ENCODE results near the gene SYT2.

Gene SYT2

GRCh38 chr1:202677433-202677832 lies 32.8 kb downstream of the SYT2 start:
- DNase-seq (ENCODE audit: low spot score), result no peak

DNA sequence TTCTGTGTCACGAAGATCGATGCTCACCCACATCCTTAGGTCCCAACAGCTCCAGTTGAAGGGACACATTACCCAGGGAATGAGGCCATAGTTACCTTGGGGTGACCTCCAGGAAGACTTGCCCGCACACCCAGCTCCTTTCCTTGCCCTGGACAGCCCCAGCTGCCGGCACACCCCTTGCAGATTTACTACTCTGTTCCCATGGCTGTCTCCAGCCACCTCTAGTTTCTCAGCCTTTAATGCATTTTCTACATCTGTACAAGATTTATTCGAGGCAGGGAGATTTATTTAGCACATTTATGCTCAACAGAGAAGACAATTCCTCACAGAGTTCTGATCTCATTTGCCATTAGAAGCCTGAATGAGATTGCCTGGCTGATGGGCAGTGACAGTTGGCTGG lies 36.7 kb downstream of the SYT2 start:
- DNase-seq (ENCODE audit: low spot score), result no peak

DNA sequence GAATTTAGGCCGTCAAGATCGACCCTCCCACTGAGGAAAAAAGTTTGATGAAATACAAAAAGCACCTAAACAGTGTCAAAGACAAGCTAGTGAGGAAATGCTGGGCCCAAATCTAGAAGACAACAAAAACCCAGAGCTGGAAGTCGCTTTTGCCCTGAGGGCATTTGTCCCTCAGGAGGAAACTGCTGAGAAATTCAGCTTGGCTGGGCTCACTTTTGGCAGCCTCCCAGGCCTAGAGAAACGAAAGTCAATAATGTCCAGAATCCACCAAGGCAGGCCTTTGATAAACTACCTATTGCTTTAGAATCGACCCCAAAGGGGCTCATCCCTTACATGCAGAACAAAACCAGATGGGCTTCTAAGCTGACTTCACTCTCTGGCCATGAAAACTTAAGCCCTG lies 38.9 kb downstream of the SYT2 start:
- no peak for DNase-seq (ENCODE audit: low spot score)

DNA sequence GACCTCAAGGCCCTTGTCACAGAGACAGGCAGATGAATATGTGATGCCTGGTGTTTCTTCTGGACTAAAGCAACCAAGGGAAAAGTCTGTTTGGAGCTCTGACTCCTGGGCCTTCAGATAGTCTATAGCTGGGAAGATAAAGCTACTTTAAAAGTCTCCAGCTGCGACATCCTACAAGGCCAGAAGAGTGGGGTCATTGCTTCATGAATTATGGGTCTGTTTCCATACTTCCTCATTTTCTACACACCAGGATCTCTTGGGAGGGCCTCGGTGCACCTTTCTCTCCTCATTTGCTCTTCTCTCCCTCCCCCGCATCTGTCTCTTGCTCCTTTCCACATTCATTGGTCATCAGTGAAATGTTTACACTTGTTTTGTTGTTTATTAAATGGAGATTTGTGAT lies 44.8 kb downstream of the SYT2 start:
- no peak for DNase-seq (ENCODE audit: low spot score)

DNA sequence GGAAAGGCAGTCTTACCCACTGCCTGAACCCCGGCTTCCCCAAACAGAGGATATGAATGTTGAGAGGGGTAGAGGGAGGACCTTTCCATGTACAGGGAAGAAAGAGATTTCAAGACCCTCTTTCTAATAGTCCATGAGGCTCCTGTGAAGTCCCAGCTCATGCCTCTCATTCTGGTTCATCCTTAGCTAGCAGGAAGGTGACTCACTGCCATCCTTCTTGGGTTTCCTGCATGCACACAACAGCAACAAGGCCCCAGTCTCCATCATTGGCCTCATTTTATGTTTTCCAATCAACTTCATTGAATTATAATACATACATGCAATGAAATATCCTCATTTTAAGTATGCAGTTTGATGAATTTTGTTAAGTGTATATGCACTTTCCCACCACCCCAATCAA lies 46.2 kb downstream of the SYT2 start:
- DNase-seq (ENCODE audit: low spot score), result no peak

DNA sequence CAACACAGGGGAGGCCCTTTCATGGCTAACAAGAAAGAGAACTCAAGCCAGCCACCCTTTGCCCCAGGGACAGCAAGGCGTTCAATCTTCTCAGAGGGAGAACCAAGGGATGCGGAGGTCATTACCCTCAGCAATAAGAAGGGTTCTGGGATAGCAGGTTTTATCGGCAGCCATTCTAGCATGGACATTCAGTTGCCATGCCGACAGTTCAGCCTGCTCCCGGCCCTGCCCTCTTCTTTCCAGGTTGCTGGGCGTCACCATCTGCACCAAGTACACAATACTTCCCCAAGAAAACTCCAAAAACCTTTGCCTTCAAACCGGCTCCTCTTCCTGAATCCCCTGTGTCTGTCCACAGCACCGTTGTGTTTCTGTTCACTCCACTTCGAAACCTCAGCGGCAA lies 47.1 kb downstream of the SYT2 start:
- DNase-seq (ENCODE audit: low spot score), result no peak

DNA sequence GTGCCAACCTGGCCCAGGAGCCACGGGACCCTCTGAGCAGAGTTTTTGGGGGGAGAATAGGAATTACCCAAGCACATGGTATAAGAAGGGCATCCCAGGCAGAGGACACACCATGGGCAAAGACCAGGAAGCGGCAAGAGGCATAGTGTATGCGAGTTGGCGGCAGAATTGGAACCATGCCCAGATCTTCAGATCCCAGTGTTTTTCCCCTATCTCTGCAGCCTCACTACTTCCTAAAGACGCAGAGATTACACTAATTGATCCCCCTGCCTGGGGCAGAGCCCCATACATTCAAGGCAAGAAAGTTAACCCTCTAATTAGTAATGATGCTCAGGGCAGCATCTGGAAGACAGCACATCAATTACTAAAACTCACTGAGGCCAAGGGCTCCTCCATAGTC lies 48.2 kb downstream of the SYT2 start:
- DNase-seq (ENCODE audit: low spot score), result no peak

DNA sequence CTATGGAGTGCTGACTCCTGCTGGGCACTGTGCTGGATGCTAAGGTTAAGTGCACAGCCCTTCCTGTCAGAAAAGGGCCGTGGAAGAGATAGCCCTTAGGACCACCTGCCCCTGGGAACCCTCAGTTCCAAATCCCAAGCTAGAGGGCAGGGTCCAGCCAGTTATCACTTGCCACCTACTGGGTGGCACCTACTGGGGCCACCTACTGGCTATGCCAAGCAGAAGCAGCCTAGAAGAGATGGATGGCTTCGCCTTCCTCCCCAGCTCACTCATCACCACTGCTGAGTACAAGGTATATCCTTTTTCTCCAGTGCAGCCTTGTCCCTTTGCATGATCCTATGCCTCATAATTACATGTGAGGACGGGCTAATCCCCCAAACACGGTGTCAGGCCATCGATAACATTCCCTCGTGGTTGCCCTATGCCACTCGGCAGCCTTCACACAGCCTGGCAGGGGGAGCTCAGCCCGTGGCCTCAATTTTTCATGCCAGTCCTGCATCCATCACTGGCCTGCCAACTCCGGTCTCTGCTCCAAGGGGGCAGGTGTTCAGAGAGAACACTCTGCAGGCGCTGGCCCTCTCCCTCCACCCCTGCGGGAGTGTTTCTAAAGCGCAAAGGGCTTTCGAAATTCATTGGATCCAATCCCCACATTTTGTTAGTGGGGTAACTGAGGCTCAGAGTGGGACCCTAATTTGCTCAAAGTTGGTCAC lies 49.0 kb downstream of the SYT2 start:
- DNase-seq (ENCODE audit: low spot score), result no peak

- DNase-seq (ENCODE audit: low spot score), result no peak
Observed at GRCh38 chr1:202659974-202660373, 50.3 kb downstream of the SYT2 start.

DNA sequence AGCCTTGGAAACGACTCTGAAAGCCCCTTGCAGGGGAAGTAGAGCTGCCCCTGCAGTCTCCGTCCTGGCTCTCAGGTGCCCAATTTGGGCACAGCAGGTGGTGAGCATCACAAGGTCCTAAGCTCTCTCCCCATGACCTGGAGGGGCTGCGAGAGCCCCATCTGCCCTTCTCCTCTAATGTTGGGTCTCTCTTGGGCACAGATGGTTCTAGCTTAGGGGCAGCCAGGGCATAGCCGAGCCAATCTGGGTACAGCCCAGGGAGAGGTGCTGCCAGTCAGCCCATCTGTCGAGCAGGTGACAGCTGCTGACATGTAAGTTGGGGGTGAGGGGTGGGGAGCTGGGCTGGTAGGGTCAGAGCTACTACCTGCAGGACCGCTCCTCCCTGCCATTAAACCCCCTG lies 50.7 kb downstream of the SYT2 start:
- no peak for DNase-seq (ENCODE audit: low spot score)

- no peak for DNase-seq (ENCODE audit: low spot score)
Observed at GRCh38 chr1:202658769-202659168, 51.5 kb downstream of the SYT2 start.

DNA sequence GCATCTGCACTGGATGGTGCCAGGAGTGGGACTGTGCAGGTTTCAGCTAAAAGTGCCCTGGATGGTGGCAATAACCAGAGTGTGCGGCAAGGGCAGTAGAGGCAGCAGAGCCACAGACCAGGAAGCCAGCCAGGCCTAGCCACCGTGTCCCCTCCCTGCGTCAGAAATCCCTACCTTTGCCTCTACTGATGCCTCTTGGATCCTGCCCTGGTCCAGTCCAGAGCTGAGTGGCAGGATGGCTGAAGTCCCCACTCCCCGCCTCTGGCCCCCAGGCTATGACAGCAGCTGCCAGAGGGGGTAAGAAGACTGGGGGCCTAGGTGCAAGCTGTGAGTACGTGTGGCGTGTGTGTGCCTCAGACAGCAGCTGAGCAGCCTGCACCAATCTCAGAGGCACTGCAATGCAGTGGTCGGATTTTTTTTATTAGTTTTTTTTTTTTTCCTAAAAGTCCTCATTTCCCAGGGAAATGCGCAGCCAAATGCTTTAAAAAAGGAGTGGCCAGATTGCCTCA lies 51.9 kb downstream of the SYT2 start:
- no peak for DNase-seq (ENCODE audit: low spot score)

- peak; percentile 91 for DNase-seq (ENCODE audit: low spot score)
Observed at GRCh38 chr1:202656951-202657646, 53.2 kb downstream of the SYT2 start.

GRCh38 chr1:202656057-202656456 lies 54.2 kb downstream of the SYT2 start:
- DNase-seq (ENCODE audit: low spot score), result peak; percentile 57

GRCh38 chr1:202654079-202654478 lies 56.2 kb downstream of the SYT2 start:
- no peak for DNase-seq (ENCODE audit: low spot score)

GRCh38 chr1:202649553-202650392 lies 60.5 kb downstream of the SYT2 start:
- DNase-seq (ENCODE audit: low spot score), result no peak

GRCh38 chr1:202648605-202649226 lies 61.5 kb downstream of the SYT2 start:
- no peak for DNase-seq (ENCODE audit: low spot score)

DNA sequence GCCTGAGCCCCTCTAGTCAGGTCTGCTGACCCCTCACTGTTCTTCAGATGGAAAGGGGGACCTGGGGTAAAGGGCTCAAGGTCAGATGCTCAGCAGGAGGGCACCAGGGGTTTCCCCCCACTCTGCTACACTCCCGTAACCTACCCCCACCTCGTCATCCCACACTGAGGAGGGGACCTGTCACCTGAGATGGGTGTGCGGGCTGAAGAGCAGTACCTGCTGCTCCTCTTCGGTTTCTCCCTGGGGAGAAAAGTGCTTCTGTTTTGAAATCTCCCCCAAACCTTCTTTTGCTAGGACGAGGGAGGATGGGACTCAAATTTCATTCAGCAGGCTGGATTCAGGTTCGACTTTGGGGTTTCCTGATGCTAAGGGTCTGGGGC lies 65.2 kb downstream of the SYT2 start:
- DNase-seq (ENCODE audit: low spot score), result no peak

GRCh38 chr1:202644219-202645096 lies 65.8 kb downstream of the SYT2 start:
- DNase-seq (ENCODE audit: low spot score), result no peak

DNA sequence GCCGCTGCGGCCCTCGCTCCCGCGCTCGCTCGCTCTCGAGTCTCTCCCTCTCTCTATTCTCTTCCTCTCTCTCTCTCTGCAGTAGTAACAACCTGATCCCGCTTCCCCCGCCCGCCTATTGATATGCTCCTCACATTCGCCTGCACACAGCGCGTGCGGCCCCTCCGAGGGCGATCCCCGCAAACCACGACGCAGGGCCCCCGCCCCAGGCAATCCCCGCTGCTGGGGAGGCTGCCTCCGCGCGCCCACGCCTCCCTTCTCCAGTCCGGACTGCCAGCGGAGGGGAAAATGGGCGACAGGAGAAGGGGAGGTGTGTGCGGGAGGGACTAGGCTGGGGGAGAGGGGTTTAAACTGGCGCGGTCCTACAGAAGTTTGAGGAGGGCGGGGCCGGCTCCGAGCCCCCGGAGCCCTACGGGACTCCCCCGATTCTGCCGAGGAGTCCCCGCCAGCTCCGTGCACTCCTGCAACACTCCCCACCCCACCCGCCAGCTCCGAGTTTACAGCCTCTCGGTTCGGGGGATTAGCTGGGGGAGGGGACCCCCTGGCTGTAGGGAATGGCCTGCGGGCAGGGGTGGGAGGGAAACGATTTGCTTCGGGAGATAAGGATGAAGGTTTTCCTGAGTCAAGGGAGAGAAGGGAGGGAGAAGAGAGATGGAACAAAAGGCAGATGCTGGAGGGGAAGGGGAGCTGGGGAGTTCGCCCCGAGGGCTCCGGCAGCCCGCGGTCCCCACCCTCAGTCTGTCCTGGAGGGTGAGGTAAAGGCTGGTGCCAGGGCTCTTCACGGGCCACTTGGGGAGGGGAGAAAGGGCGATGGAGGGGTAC lies 66.6 kb downstream of the SYT2 start:
- peak; percentile 62 for DNase-seq (ENCODE audit: low spot score)

All from iPS-NIHi11 (cell line).